ENCODE results near the gene CAMK2N1. TPM values are rescaled to one million over a fixed set of nuclear protein-coding genes. Genes with fewer than 3 reads are reported as not detected.

Gene CAMK2N1
- total and polyA plus RNA-seq, 2 of the 13 experiments (the other 11 are each of a cell fraction or from before 2014, with no cell fraction given) = 38.0 to 38.6 TPM

DNA sequence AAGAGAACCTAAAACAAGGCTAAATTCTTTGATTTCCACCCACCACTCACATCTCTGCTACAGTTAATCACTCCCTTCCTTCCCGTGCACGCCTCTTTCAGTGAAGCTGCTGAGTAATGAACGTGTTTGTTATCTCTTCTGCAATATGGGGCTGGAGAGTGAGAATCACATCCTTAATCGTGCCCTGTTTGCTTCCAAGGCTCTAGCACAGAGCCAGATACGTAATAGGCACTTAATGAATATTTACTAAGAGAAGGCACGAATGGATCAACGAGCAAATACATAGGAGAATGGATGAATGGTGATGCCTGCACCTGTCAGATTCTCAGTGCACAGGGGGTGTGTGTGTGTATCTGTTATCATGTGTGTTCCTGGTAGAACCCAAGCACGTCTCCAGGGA lies 44.3 kb upstream of the CAMK2N1 start (continued):
- TF ChIP-seq ZNF660 (CRISPR knock-in tag; IDR thresholded peaks at IDR 0.05; ENCODE audit: borderline replicate concordance, low read depth) (no peak), ZNF609 (CRISPR knock-in tag; IDR thresholded peaks at IDR 0.05; ENCODE audit: borderline replicate concordance) (no peak), HOXD1 (CRISPR knock-in tag; IDR thresholded peaks at IDR 0.05) (no peak)

GRCh38 chr1:20528221-20528620 lies 42.2 kb upstream of the CAMK2N1 start:
- H3K9me3 ChIP-seq (ENCODE audit: low read length) = no peaks in the 10 kb centered on the region
- WGBS (ENCODE audit: low lambda C conversion rate) = 2% methylated on average over 4 of the region's 7 CpGs
- ChIA-PET CTCF (ENCODE audit: low intra/inter-chr PET ratio, low total read pairs) (no interaction called here), POLR2A (no interaction called here)
- H3K27ac ChIP-seq (ENCODE audit: extremely low read length, insufficient read depth, low read length) = no peak overlapping the region
- no peak for FAIRE-seq
- intact Hi-C loops (cut with micrococcal nuclease; ENCODE audit: unreplicated experiment) = no loop called here
- H3K4me1 ChIP-seq (ENCODE audit: insufficient read depth, low read length) = peaks cover 7% of the 10 kb centered on the region
- H3K4me3 ChIP-seq (replicated peaks in 1 of 3; ENCODE audit: insufficient read depth in 1 of 3, low read depth in 2 of 3, low read length in 3 of 3) = no peak overlapping the region
- no TSS peak for BruUV-seq (replicated peaks)
- no peak overlapping the region for H3K4me2 ChIP-seq (ENCODE audit: low read depth, low read length)
- no peak for DNase-seq (ENCODE audit: low spot score)
- no peaks in the 10 kb centered on the region for H4K20me1 ChIP-seq (ENCODE audit: insufficient read depth, low read length)
- H3K27me3 ChIP-seq (ENCODE audit: control insufficient read depth in 1 of 2, insufficient read depth in 2 of 2, low read length in 2 of 2) = peaks cover 3 to 22% of the 10 kb centered on the region in 2 experiments; a peak in 3 of 5 replicates
- no peak overlapping the region for H3K9ac ChIP-seq (ENCODE audit: insufficient read depth, low read depth, low read length)
- H3K79me2 ChIP-seq (ENCODE audit: insufficient read depth, low read length) = no peaks in the 10 kb centered on the region
- H3K36me3 ChIP-seq (replicated peaks in 1 of 2; ENCODE audit: control insufficient read depth in 1 of 2, insufficient read depth in 2 of 2, low read length in 2 of 2) = no peaks in the 10 kb centered on the region
- no peak for ATAC-seq
- H2AFZ ChIP-seq (ENCODE audit: low read length) = no peak overlapping the region
- in situ Hi-C loops (cut with HindIII; ENCODE audit: extremely low pct_ligation_motif_present, low pct_unique_long_range_greater_than_20kb) = no loop called here
- TF ChIP-seq GATAD1 (CRISPR knock-in tag; IDR thresholded peaks at IDR 0.05) = no peak
- no peak for TF ChIP-seq ZNF512B (CRISPR knock-in tag; IDR thresholded peaks at IDR 0.05; ENCODE audit: borderline replicate concordance)
- TF ChIP-seq SIX1 (CRISPR knock-in tag; IDR thresholded peaks at IDR 0.05; ENCODE audit: borderline replicate concordance) = no peak
- no peak for TF ChIP-seq CCDC6 (CRISPR knock-in tag; IDR thresholded peaks at IDR 0.05)
- TF ChIP-seq THYN1 (CRISPR knock-in tag; IDR thresholded peaks at IDR 0.05; ENCODE audit: borderline replicate concordance, low read depth) = no peak
- TF ChIP-seq ZBTB46 (CRISPR knock-in tag; IDR thresholded peaks at IDR 0.05; ENCODE audit: borderline replicate concordance) = no peak
- no peak for TF ChIP-seq ZNF589 (CRISPR knock-in tag; conservative IDR thresholded peaks at IDR 0.05)
- TF ChIP-seq SMARCC2 (IDR thresholded peaks at IDR 0.05) = no peak
- TF ChIP-seq ZNF207 (IDR thresholded peaks at IDR 0.05; ENCODE audit: borderline replicate concordance) = no peak
- TF ChIP-seq, protein P1, sequence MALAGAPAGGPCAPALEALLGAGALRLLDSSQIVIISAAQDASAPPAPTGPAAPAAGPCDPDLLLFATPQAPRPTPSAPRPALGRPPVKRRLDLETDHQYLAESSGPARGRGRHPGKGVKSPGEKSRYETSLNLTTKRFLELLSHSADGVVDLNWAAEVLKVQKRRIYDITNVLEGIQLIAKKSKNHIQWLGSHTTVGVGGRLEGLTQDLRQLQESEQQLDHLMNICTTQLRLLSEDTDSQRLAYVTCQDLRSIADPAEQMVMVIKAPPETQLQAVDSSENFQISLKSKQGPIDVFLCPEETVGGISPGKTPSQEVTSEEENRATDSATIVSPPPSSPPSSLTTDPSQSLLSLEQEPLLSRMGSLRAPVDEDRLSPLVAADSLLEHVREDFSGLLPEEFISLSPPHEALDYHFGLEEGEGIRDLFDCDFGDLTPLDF (CRISPR knock-in tag; IDR thresholded peaks at IDR 0.05) = no peak
